GM12878 (cell line): ENCODE data around the gene NBEA. TPM values are rescaled to one million over a fixed set of nuclear protein-coding genes. Genes with fewer than 3 reads are reported as not detected.

Source experiments
- ATAC-seq: fragments of 200-7000 bp; cut with Tn5 transposase; 3 replicates; pipeline ENCODE4 v1.9.1; 2020; ENCODE audit warnings: mild to moderate bottlenecking, moderate library complexity
- BruUV-seq: library from RNA; stranded (reverse); fragments of 400-500 nt; replicated peaks from 2 replicates; lab custom pipeline; 2021; lab: Mats Ljungman, UMichigan
- CTCF ChIA-PET: fragments of 300-600 bp; sonication (Branson Sonifier 250); formaldehyde crosslinking; extraction: SDS; loops from one replicate; lab custom pipeline; 2021; ENCODE audit warnings: inconsistent platforms; lab: Yijun Ruan, JAX
- POLR2A ChIA-PET: fragments of 350-600 bp; formaldehyde crosslinking; extraction: SDS; loops from one replicate; lab custom pipeline; 2021; ENCODE audit warnings: inconsistent platforms; lab: Charles Lee
- RAD21 ChIA-PET: fragments of 300-600 bp; sonication (Branson Sonifier 250); formaldehyde crosslinking; loops from one replicate; lab custom pipeline; 2023; ENCODE audit warnings: antibody characterized with exemption; ENCODE audit not compliant: unreplicated experiment; lab: Charles Lee
- SMC1A ChIA-PET: fragments of 300-600 bp; sonication (Branson Sonifier 250); formaldehyde crosslinking; loops from one replicate; lab custom pipeline; 2023; ENCODE audit not compliant: unreplicated experiment, uncharacterized antibody; lab: Charles Lee
- DNase-seq: peaks from one replicate; pipeline ENCODE4 v3.0.0-alpha.2; 2011; ENCODE audit warnings: low read depth, low spot score
- FAIRE-seq: peaks from 3 replicates; lab custom pipeline; 2011; peaks lifted over from hg19 to GRCh38; lab: Jason Lieb, UNC
- H2AFZ ChIP-seq: 2 replicates; pipeline ENCODE4 v1.6.0; 2011; ENCODE audit warnings: low read depth, low read length, control low read depth; ENCODE audit not compliant: control insufficient read depth
- H3K27ac ChIP-seq: 2 replicates; pipeline ENCODE4 v1.5.1; 2011; ENCODE audit warnings: control low read depth; ENCODE audit not compliant: control insufficient read depth, insufficient read depth
- H3K27me3 ChIP-seq, 2 experiments: replicated peaks in 1 of 2; 2 replicates each; pipeline versions ENCODE4 v1.6.0 to v1.6.1; 2011; ENCODE audit warnings: low read length in 1 of 2; ENCODE audit not compliant: control insufficient read depth in 2 of 2, insufficient read depth in 2 of 2
- H3K36me3 ChIP-seq, 2 experiments: 2 replicates each; pipeline ENCODE4 v1.5.1; 2011; ENCODE audit warnings: low read length in 1 of 2; ENCODE audit not compliant: control insufficient read depth in 2 of 2, insufficient read depth in 2 of 2
- H3K4me1 ChIP-seq: 2 replicates; pipeline ENCODE4 v1.6.1; 2011; ENCODE audit warnings: mild to moderate bottlenecking, low read length, moderate library complexity, mixed read lengths; ENCODE audit not compliant: control insufficient read depth, insufficient read depth
- H3K4me2 ChIP-seq: 2 replicates; pipeline ENCODE4 v1.6.0; 2011; ENCODE audit warnings: control low read depth; ENCODE audit not compliant: control insufficient read depth, insufficient read depth
- H3K4me3 ChIP-seq: fragments of 200-600 bp; sonication (generic); 2 replicates; pipeline ENCODE4 v1.5.1; 2016
- H3K79me2 ChIP-seq: 2 replicates; pipeline ENCODE4 v1.6.0; 2011; ENCODE audit warnings: low read length; ENCODE audit not compliant: control insufficient read depth, insufficient read depth
- H3K9ac ChIP-seq: 2 replicates; pipeline ENCODE4 v1.8.0; 2011; ENCODE audit warnings: low read length, control low read depth, mixed read lengths; ENCODE audit not compliant: control insufficient read depth, insufficient read depth
- H3K9me3 ChIP-seq: replicated peaks from 3 replicates; pipeline ENCODE4 v1.5.1; 2011; ENCODE audit warnings: mild to moderate bottlenecking, low read length; ENCODE audit not compliant: control insufficient read depth, insufficient read depth
- H4K20me1 ChIP-seq: 2 replicates; pipeline ENCODE4 v1.6.0; 2011; ENCODE audit not compliant: control insufficient read depth, insufficient read depth
- BACH1 ChIP-seq: fragments of 450-650 bp; IDR thresholded peaks from 2 replicates; pipeline ENCODE4 v1.6.1; 2017; ENCODE audit warnings: mild to moderate bottlenecking, borderline replicate concordance
- BHLHE40 ChIP-seq, 2 experiments: fragments of 450-650 bp in 1 of 2; IDR thresholded peaks; 2 replicates each; pipeline ENCODE4 v1.6.1; 2011 to 2017; ENCODE audit warnings: low read depth in 2 of 2, borderline replicate concordance in 1 of 2, improper control_type of control experiment in 1 of 2, low read length in 1 of 2, mild to moderate bottlenecking in 1 of 2
- CREB1 ChIP-seq: IDR thresholded peaks from 2 replicates; pipeline ENCODE4 v1.6.1; 2012; ENCODE audit warnings: low read depth, mild to moderate bottlenecking, inconsistent platforms
- CTCF ChIP-seq, 3 experiments: IDR thresholded peaks in 2 of 3; conservative IDR thresholded peaks in 1 of 3; 2 replicates each; pipeline ENCODE4 v1.5.1; 2011; ENCODE audit warnings: low read depth in 3 of 3, low read length in 3 of 3, mild to moderate bottlenecking in 3 of 3, control low read depth in 2 of 3, moderate library complexity in 2 of 3, inconsistent platforms in 1 of 3, mixed read lengths in 1 of 3; ENCODE audit not compliant: control insufficient read depth in 2 of 3, insufficient read depth in 1 of 3; ENCODE audit errors: extremely low read depth in 1 of 3
- NFIC ChIP-seq: IDR thresholded peaks from 2 replicates; pipeline ENCODE4 v1.6.1; 2012; ENCODE audit warnings: low read depth, mild to moderate bottlenecking, inconsistent platforms, low read length, moderate library complexity
- POLR2AphosphoS5 ChIP-seq: IDR thresholded peaks from 2 replicates; pipeline ENCODE4 v1.6.1; 2011; ENCODE audit warnings: mild to moderate bottlenecking, low read length, inconsistent platforms
- POU2F2 ChIP-seq: IDR thresholded peaks from 3 replicates; pipeline ENCODE4 v1.6.1; 2011; ENCODE audit warnings: low read depth, mild to moderate bottlenecking, low read length, borderline replicate concordance
- RAD21 ChIP-seq: IDR thresholded peaks from 2 replicates; pipeline ENCODE4 v1.6.1; 2011; ENCODE audit warnings: mild to moderate bottlenecking, low read depth, low read length, moderate library complexity; ENCODE audit not compliant: insufficient read depth
- RAD51 ChIP-seq: fragments of 450-650 bp; IDR thresholded peaks from 2 replicates; pipeline ENCODE4 v1.6.1; 2016; ENCODE audit warnings: moderate library complexity, mild to moderate bottlenecking, inconsistent platforms
- RBBP5 ChIP-seq: fragments of 200-600 bp; sonication (generic); conservative IDR thresholded peaks from 2 replicates; pipeline ENCODE4 v1.6.1; 2016
- SIX5 ChIP-seq: IDR thresholded peaks from 2 replicates; pipeline ENCODE4 v1.6.1; 2011; ENCODE audit warnings: mild to moderate bottlenecking, low read depth, low read length, moderate library complexity; ENCODE audit not compliant: severe bottlenecking
- SMAD1 ChIP-seq: fragments of 450-650 bp; IDR thresholded peaks from 2 replicates; pipeline ENCODE4 v1.6.1; 2018; ENCODE audit warnings: mild to moderate bottlenecking, low read depth; ENCODE audit not compliant: partially characterized antibody
- SMC3 ChIP-seq: IDR thresholded peaks from 2 replicates; pipeline ENCODE4 v1.6.1; 2011; ENCODE audit warnings: low read length, improper control_type of control experiment, borderline replicate concordance
- ZNF687 ChIP-seq: fragments of 450-650 bp; IDR thresholded peaks from 2 replicates; pipeline ENCODE4 v1.6.1; 2017; ENCODE audit warnings: mild to moderate bottlenecking, moderate library complexity
- WGBS: methylation state at CpG from one replicate; pipeline ENCODE4 v1.1.6; 2016; ENCODE audit warnings: low lambda C conversion rate; ENCODE audit not compliant: insufficient replicate concordance, insufficient coverage; ENCODE audit errors: missing lambda C conversion rate; 5-methylcytosine and 5-hydroxymethylcytosine counted together
- in situ Hi-C: fragments of 300-500 bp; cut with MboI; formaldehyde crosslinking; loops from 9 replicates; pipeline ENCODE4 v1.14.3; 2018; ENCODE audit warnings: mixed read lengths
- intact Hi-C: fragments of 100-400 bp; cut with micrococcal nuclease; formaldehyde crosslinking; loops from one replicate; pipeline ENCODE4 v1.14.2; 2022; ENCODE audit not compliant: unreplicated experiment
- polyA plus RNA-seq, 11 experiments: library from polyadenylated mRNA; depleted of rRNA in 4 of 11; unstranded in 6 of 11; stranded (reverse) in 5 of 11; fragments of >200 nt; fragmentation: Nextera tagmentation in 4 of 11; fragmentation: Illumina TruSeq in 1 of 11; extraction: Ambion mirVana in 4 of 11; extraction: Trizol in 1 of 11; gene quantifications; 1 replicate in 1 of 11; 2 replicates in 10 of 11; pipeline versions ENCODE4 v1.2.1 to v1.2.3, GENCODE V29; 2011 to 2016; ENCODE audit warnings: inconsistent platforms in 2 of 11, missing spikeins in 2 of 11, low read depth in 1 of 11
- total RNA-seq, 4 experiments: library from RNA; depleted of rRNA in 3 of 4; stranded (reverse); fragments of >200 nt in 3 of 4; fragmentation: Illumina TruSeq in 1 of 4; extraction: Trizol in 1 of 4; gene quantifications; 2 replicates each; pipeline versions ENCODE4 v1.2.1 to v1.2.3, GENCODE V29; 2013 to 2021

The NBEA gene
- total and polyA plus RNA-seq, 10 of the 15 experiments (the other 5 are each of a cell fraction or from before 2014, with no cell fraction given), result 0.23 to 3.6 (median 0.55) TPM

GRCh38 chr13:35157143-35157755 is 215.2 kb downstream of the NBEA start:
- FAIRE-seq (peak; percentile 95), DNase-seq (peak; percentile 33), ATAC-seq (peak; percentile 79)
- ChIA-PET SMC1A (interaction anchor here (2.4 to 2.5 kb wide), 2 partner anchors 1080 to 1227 kb away, joined by 10 to 11 read pairs; no protein-coding TSS in a partner anchor), CTCF (no interaction called here), RAD21 (interaction anchor here (1.8 to 2.2 kb wide), 2 partner anchors 1080 to 1357 kb away, joined by 6 to 8 read pairs; no protein-coding TSS in a partner anchor), POLR2A (no interaction called here)
- WGBS, result 66% methylated on average over 3 of the region's 3 CpGs
- Histone ChIP-seq H3K27ac (no peak overlapping the region), H3K4me3 (no peak overlapping the region), H2AFZ (no peak overlapping the region), H3K79me2 (no peaks in the 10 kb centered on the region), H3K4me2 (no peak overlapping the region), H3K27me3 (no peaks in the 10 kb centered on the region), H4K20me1 (no peaks in the 10 kb centered on the region), H3K4me1 (no peaks in the 10 kb centered on the region), H3K36me3 (no peaks in the 10 kb centered on the region), H3K9ac (no peak overlapping the region), H3K9me3 (no peaks in the 10 kb centered on the region)
- intact Hi-C loops (loop anchor here (2.0 to 10.0 kb wide), 3 partner anchors 302 to 1226 kb away; no protein-coding TSS in a partner anchor), in situ Hi-C loops (loop anchor here (5.0 to 25.0 kb wide), 3 partner anchors 1072 to 1345 kb away; partner anchors contain the start of gene RFC3)
- no TSS peak for BruUV-seq
- peak; percentile 84 for TF ChIP-seq SMC3
- TF ChIP-seq POU2F2, result no peak
- TF ChIP-seq CREB1, result no peak
- no peak for TF ChIP-seq SMAD1
- no peak for TF ChIP-seq POLR2AphosphoS5
- no peak for TF ChIP-seq BACH1
- peak; percentile 53 to 70 (median 65); a peak in 5 of 6 replicates for TF ChIP-seq CTCF (IDR thresholded peaks at IDR 0.05 in 2 of 3, conservative IDR thresholded peaks at IDR 0.05 in 1 of 3; ENCODE audit: control insufficient read depth in 2 of 3, extremely low read depth in 1 of 3, insufficient read depth in 1 of 3, low read depth in 3 of 3, low read length in 3 of 3)
- no peak for TF ChIP-seq RAD51
- no peak for TF ChIP-seq NFIC
- peak; percentile 88 for TF ChIP-seq RAD21
- no peak for TF ChIP-seq RBBP5
- TF ChIP-seq SIX5, result no peak
- TF ChIP-seq ZNF687, result no peak
- no peak for TF ChIP-seq BHLHE40 (IDR thresholded peaks at IDR 0.05; ENCODE audit: borderline replicate concordance in 1 of 2, low read depth in 2 of 2, low read length in 1 of 2)
